GM18858 (cell line): Measurements from ENCODE around the gene SRF.

ENCODE experiments used
- ATAC-seq: cut with Tn5 transposase; IDR thresholded peaks from one replicate; pipeline ENCODE4 v1.9.1; 2021; ENCODE audit not compliant: unreplicated experiment

SRF gene

GRCh38 chr6:43146709-43147688, 24.1 kb upstream of the SRF start:
- ATAC-seq = no peak

GRCh38 chr6:43147691-43148477, 23.2 kb upstream of the SRF start:
- ATAC-seq = no peak

GRCh38 chr6:43149265-43149664, 21.8 kb upstream of the SRF start:
- no peak for ATAC-seq

- no peak for ATAC-seq
Measured at GRCh38 chr6:43150051-43150751, 20.9 kb upstream of the SRF start.

GRCh38 chr6:43159599-43159998, 11.5 kb upstream of the SRF start:
- ATAC-seq = no peak

GRCh38 chr6:43163899-43164298, 7.2 kb upstream of the SRF start:
- no peak for ATAC-seq

GRCh38 chr6:43170417-43170930, 595 bp upstream of the SRF start:
- no peak for ATAC-seq

- no peak for ATAC-seq
Measured at GRCh38 chr6:43171707-43172103, 636 bp downstream of the SRF start.

GRCh38 chr6:43172104-43173007, 1.3 kb downstream of the SRF start:
- ATAC-seq = no peak

- ATAC-seq = no peak
Measured at GRCh38 chr6:43173591-43174262, 2.7 kb downstream of the SRF start.

- ATAC-seq = peak; percentile 49
Measured at GRCh38 chr6:43174263-43175112, 3.4 kb downstream of the SRF start.

- ATAC-seq = no peak
Measured at GRCh38 chr6:43175676-43176422, 4.8 kb downstream of the SRF start.

- ATAC-seq = no peak
Measured at GRCh38 chr6:43176423-43176786, 5.3 kb downstream of the SRF start.

GRCh38 chr6:43178150-43178549, 7.1 kb downstream of the SRF start:
- no peak for ATAC-seq

GRCh38 chr6:43178951-43179830, 8.1 kb downstream of the SRF start:
- ATAC-seq = no peak

- no peak for ATAC-seq
Measured at GRCh38 chr6:43180058-43180457, 9.0 kb downstream of the SRF start.

GRCh38 chr6:43180985-43181384, 9.9 kb downstream of the SRF start:
- no peak for ATAC-seq
